T-helper 2 cell treated with Interferon-gamma antibody and Interleukin-4, amounts not matched to agents 5 μg/mL and 100 μg/mL, for 36 hours (primary cell): ENCODE measurements around the gene ATF4.
"Not testable (repeated sequence)": the region's sequence is repeated elsewhere in the genome, so short reads cannot be mapped to it uniquely, and the experiment has no call there.

Experiments
- DNase-seq: peaks from one replicate; pipeline ENCODE4 v3.0.0; 2021; ENCODE audit warnings: low spot score
- H3K27ac Mint-ChIP-seq: one replicate; pipeline ENCODE4 v1.8.0; 2021; ENCODE audit warnings: mild to moderate bottlenecking, mixed read lengths
- H3K27me3 Mint-ChIP-seq: one replicate; pipeline ENCODE4 v1.8.0; 2021; ENCODE audit warnings: low read depth, mixed read lengths
- H3K36me3 Mint-ChIP-seq: one replicate; pipeline ENCODE4 v1.8.0; 2021; ENCODE audit warnings: low read depth, mixed read lengths
- H3K4me1 Mint-ChIP-seq: one replicate; pipeline ENCODE4 v1.8.0; 2021; ENCODE audit warnings: low read depth, mixed read lengths
- H3K4me3 Mint-ChIP-seq: one replicate; pipeline ENCODE4 v1.8.0; 2022; ENCODE audit warnings: mild to moderate bottlenecking, moderate library complexity, mixed read lengths
- H3K9me3 Mint-ChIP-seq: one replicate; pipeline ENCODE4 v1.8.0; 2021; ENCODE audit warnings: mixed read lengths

Gene ATF4

DNA sequence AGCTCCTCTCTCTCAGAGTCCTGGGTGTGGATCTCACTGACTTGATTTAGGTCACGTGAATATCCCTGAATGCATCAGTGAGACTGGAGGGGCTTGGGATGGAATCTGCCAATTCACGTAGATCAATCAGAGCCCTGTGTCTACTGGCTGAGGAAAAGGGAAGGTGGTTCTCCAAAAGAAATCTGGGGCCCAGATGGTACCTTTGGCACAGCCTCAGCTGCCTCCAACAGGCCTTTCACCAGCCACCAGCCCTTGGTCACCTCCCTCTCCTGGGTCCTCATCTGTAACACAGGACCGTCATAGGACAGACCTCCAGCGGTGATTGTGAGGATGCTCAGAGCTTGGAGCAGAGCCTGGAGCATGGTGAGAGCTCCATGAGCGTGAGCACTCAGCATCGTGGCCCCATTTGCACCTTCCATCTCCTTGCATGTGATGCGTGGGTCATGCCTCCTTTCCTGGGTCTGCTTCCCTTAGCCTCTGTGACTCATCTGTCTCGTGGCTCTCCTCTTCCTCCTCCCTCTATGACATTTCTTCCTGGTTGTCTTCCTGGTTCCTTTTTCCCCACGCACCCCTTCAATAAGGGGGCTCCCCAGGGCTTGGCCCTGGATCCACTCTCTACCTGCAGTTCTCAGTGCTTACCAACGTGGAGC lies 25.8 kb upstream of the ATF4 start:
- Mint-ChIP-seq H3K4me3 (no peak overlapping the region), H3K27ac (no peak overlapping the region), H3K4me1 (peaks cover 14% of the 10 kb centered on the region), H3K27me3 (no peaks in the 10 kb centered on the region), H3K36me3 (no peaks in the 10 kb centered on the region), H3K9me3 (no peaks in the 10 kb centered on the region)
- no peak for DNase-seq

- Mint-ChIP-seq H3K4me3 (no peak overlapping the region), H3K27ac (no peak overlapping the region), H3K4me1 (peaks cover 6% of the 10 kb centered on the region), H3K36me3 (no peaks in the 10 kb centered on the region), H3K9me3 (no peaks in the 10 kb centered on the region), H3K27me3 (no peaks in the 10 kb centered on the region)
- peak; percentile 57 for DNase-seq
Observed at GRCh38 chr22:39496131-39496838, 24.1 kb upstream of the ATF4 start.

DNA sequence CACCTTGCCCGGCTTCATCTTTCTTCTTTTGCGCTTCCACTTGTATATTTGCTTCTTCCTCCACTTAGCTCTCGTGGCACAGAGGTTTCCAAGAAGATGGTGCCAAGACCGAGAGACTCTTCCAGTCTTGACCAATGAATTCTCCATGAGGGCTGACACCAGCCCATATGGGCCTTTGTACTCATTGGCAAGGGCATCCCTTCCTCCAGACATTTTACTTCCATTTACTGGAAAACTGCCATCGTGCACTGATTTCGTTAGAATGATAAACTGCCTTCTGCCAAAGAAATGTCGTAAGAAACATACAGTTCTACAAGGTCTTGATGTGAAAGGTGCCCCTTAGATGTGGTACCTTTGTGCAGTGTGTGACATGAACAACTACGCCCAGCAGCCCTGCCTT lies 22.9 kb upstream of the ATF4 start:
- Mint-ChIP-seq H3K9me3 (no peaks in the 10 kb centered on the region), H3K4me1 (peaks cover 11% of the 10 kb centered on the region), H3K4me3 (no peak overlapping the region), H3K27ac (no peak overlapping the region), H3K36me3 (peaks cover 2% of the 10 kb centered on the region), H3K27me3 (no peaks in the 10 kb centered on the region)
- DNase-seq: no peak

DNA sequence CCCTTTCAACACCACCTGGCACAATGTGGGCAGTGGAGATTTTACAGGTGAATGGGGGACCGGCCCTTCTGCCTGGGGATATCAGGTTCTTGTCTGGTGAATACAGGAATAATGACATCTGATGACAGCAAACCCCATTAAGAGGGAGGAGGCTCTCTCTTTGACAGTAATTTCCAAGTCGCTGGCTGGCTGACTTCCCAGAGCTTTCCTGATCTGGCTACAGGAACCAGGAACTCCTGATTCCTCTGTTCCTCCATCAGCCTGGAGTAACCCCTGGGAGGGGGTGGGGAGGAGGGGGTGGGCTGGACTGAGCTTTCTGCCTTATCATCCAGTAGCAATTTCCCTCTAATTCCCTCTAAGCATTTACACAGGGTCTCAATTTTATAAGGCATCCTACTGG lies 22.0 kb upstream of the ATF4 start:
- Mint-ChIP-seq H3K4me3 (no peak overlapping the region), H3K4me1 (peaks cover 13% of the 10 kb centered on the region), H3K9me3 (no peaks in the 10 kb centered on the region), H3K27me3 (no peaks in the 10 kb centered on the region), H3K27ac (no peak overlapping the region), H3K36me3 (peaks cover 2% of the 10 kb centered on the region)
- no peak for DNase-seq

GRCh38 chr22:39498802-39499201 lies 21.6 kb upstream of the ATF4 start:
- Mint-ChIP-seq H3K27ac (no peak overlapping the region), H3K27me3 (no peaks in the 10 kb centered on the region), H3K4me1 (peaks cover 15% of the 10 kb centered on the region)

DNA sequence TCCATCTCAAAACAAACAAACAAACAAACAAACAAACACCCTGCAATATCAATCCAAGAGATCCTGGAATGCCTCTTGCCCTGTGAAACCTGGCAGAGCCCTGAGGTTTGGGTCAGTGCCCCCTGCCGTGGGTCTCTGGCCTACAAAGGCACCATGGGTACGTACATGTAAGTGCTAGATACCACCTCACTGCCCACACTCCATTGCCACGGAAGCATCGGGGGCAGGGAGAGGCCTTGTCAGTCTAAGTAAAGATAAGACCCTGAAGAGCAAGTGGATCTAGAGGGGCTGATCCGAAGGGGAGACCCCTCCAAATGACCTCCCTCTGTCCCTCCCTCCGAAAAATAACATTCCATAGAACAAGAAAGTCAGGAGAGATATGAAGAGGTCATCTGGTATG lies 20.3 kb upstream of the ATF4 start:
- Mint-ChIP-seq H3K27ac (no peak overlapping the region), H3K4me1 (peaks cover 17% of the 10 kb centered on the region)

More at GRCh38 chr22:39498802-39499201, 21.6 kb upstream of the ATF4 start:
- Mint-ChIP-seq H3K36me3 (peaks cover 6% of the 10 kb centered on the region), H3K4me3 (no peak overlapping the region), H3K9me3 (no peaks in the 10 kb centered on the region)
- DNase-seq: no peak

DNA sequence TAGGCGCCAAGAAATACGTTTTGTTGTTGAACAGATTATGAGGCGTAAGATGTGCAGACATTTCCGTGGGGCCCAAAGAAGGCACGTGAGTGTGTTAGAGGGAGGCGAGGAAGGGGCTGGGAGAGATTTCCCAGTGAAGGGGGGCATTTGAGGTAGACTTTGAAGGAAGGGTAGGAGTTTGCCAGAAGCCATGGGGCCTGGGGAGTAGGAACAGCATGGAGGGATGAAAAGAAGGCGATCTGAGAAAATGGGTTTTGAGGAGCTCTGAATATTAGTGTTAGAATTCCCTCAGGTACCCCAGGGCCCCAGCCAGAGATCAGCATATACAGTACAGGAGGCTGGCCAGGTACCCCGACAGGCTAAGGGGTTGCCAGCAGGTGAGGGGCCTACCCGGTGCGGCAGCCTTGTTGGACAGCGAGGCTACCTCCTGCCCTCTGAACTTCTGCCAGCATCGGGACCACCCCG lies 18.7 kb upstream of the ATF4 start:
- no peak for DNase-seq
- Mint-ChIP-seq H3K4me1 (peaks cover 27% of the 10 kb centered on the region), H3K36me3 (peaks cover 29% of the 10 kb centered on the region), H3K27me3 (no peaks in the 10 kb centered on the region), H3K9me3 (no peaks in the 10 kb centered on the region), H3K27ac (peak overlapping the region; percentile 97), H3K4me3 (peak overlapping the region; percentile 99)

More for the DNA sequence above, 20.3 kb upstream of the ATF4 start:
- H3K36me3 Mint-ChIP-seq: peaks cover 15% of the 10 kb centered on the region
- H3K4me3 Mint-ChIP-seq: no peak overlapping the region
- H3K9me3 Mint-ChIP-seq: no peaks in the 10 kb centered on the region
- no peaks in the 10 kb centered on the region for H3K27me3 Mint-ChIP-seq
- no peak for DNase-seq

- H3K4me3 Mint-ChIP-seq: peak within 1 kb of the TSS; percentile 99
- H3K27ac Mint-ChIP-seq: peak within 1 kb of the TSS; percentile 97
- peaks cover 29% of the 10 kb centered on the region for H3K4me1 Mint-ChIP-seq
Observed at GRCh38 chr22:39502109-39502788, 18.1 kb upstream of the ATF4 start, which contains the start of gene MIEF1. MIEF1 (plus strand) TSS chr22:39502290; CDS start chr22:39511295, 9,005 bp downstream.

DNA sequence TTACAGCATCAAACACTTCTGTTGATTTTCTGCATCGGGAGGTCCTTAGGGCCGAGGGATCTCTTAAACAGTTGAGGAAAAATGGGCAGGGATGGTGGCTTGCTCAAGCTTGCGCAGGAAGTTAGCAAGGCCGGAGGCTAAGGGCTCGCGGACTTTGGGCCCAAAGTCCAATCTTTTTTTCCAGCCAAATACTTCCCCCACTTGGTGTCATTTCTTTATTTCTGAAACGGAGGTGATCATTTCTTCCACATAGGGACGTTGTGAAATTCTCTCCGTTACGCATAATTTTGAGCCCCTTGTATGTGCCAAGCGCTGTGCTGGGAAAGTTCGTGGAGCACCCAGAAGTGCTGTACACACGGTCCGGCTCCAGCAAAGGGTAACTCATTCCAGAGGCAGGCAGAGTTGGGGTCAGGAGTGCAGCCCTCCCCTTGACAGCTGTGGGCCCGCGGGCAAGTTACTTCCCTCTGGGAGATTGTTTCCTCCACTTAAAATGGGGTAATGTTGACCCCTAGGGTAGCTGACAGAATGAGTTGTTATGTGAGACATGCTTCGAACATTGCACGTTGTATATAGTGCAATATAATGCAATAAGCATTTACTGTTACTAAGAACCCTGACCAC lies 17.5 kb upstream of the ATF4 start:
- Mint-ChIP-seq H3K4me3 (peak overlapping the region; percentile 99), H3K4me1 (peaks cover 29% of the 10 kb centered on the region), H3K27me3 (no peaks in the 10 kb centered on the region), H3K9me3 (no peaks in the 10 kb centered on the region), H3K36me3 (peaks cover 33% of the 10 kb centered on the region), H3K27ac (peak overlapping the region; percentile 74)
- no peak for DNase-seq

More at GRCh38 chr22:39502109-39502788, 18.1 kb upstream of the ATF4 start, which contains the start of gene MIEF1:
- peak; percentile 93 for DNase-seq
- Mint-ChIP-seq H3K9me3 (no peaks in the 10 kb centered on the region), H3K36me3 (peaks cover 33% of the 10 kb centered on the region), H3K27me3 (no peaks in the 10 kb centered on the region)

DNA sequence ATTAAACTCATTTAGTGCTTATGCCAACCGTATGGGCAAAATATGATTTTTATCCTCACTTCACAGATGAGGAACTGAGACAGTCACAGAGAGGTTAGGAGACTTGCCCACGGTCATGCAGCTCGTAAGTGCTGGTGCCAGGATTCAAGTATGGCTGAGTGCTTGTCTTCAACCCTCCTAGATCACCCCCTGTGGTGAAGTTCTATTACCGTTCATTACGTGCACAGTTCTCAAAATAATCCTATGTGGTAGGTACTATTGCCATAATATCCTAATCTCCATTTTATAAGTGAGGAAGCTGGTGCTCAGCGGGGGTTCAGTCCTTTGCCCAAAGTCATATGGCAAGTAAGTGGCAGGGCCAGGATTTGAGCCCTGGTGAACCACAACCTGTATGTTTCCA lies 16.7 kb upstream of the ATF4 start:
- no peak for DNase-seq
- Mint-ChIP-seq H3K27me3 (no peaks in the 10 kb centered on the region), H3K4me3 (peak overlapping the region; percentile 99), H3K4me1 (peaks cover 31% of the 10 kb centered on the region), H3K27ac (peak overlapping the region; percentile 22), H3K36me3 (peaks cover 38% of the 10 kb centered on the region), H3K9me3 (no peaks in the 10 kb centered on the region)

GRCh38 chr22:39504071-39504470 lies 16.3 kb upstream of the ATF4 start:
- H3K27ac Mint-ChIP-seq: no peak overlapping the region
- DNase-seq: no peak
- H3K9me3 Mint-ChIP-seq: no peaks in the 10 kb centered on the region
- peak overlapping the region; percentile 99 for H3K4me3 Mint-ChIP-seq
- H3K36me3 Mint-ChIP-seq: peaks cover 40% of the 10 kb centered on the region
- H3K4me1 Mint-ChIP-seq: peaks cover 32% of the 10 kb centered on the region
- H3K27me3 Mint-ChIP-seq: no peaks in the 10 kb centered on the region

DNA sequence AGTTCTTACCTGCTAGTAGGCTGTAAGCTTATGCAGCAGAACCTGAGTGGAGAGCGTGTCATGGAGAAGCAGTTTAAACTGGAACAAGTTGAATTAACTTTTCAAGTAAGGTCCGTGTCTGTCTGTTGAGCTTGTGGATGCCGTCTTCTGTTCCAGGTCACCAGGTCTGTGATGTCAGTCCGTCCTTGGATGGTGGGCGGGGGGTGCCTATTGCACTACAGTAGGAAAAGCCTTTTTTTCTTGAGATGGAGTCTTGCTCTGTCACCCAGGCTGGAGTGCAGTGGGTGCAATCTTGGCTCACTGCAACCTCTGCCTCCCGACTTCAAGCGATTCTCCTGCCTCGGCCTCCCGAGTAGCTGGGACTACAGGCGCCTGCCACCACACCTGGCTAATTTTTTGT lies 13.3 kb upstream of the ATF4 start:
- H3K9me3 Mint-ChIP-seq, H3K4me3 Mint-ChIP-seq, DNase-seq, H3K27me3 Mint-ChIP-seq, H3K27ac Mint-ChIP-seq: not testable (repeated sequence)
- Mint-ChIP-seq H3K36me3 (peaks cover 63% of the 10 kb centered on the region), H3K4me1 (peaks cover 35% of the 10 kb centered on the region)

- Mint-ChIP-seq H3K27ac (no peak overlapping the region), H3K4me1 (peaks cover 31% of the 10 kb centered on the region), H3K27me3 (no peaks in the 10 kb centered on the region), H3K4me3 (no peak overlapping the region), H3K9me3 (no peaks in the 10 kb centered on the region), H3K36me3 (peaks cover 69% of the 10 kb centered on the region)
- no peak for DNase-seq
Observed at GRCh38 chr22:39508393-39508792, 12.0 kb upstream of the ATF4 start.
